Measurements from ENCODE around the gene SPATA18.
"Not testable (repeated sequence)": the region's sequence is repeated elsewhere in the genome, so short reads cannot be mapped to it uniquely, and the experiment has no call there.

SPATA18 gene

GRCh38 chr4:52052475-52052780 is 1.3 kb downstream of the SPATA18 start:
- no peak for DNase-seq (ENCODE audit: low spot score)

- DNase-seq (ENCODE audit: low spot score): no peak
Measured at GRCh38 chr4:52054254-52054653, 3.1 kb downstream of the SPATA18 start.

- DNase-seq (ENCODE audit: low spot score): no peak
Measured at GRCh38 chr4:52057196-52057595, 6.1 kb downstream of the SPATA18 start.

GRCh38 chr4:52058275-52058674 is 7.2 kb downstream of the SPATA18 start:
- DNase-seq (ENCODE audit: low spot score): no peak

- DNase-seq (ENCODE audit: low spot score): no peak
Measured at GRCh38 chr4:52059372-52059771, 8.3 kb downstream of the SPATA18 start.

GRCh38 chr4:52069571-52069970 is 18.5 kb downstream of the SPATA18 start:
- DNase-seq (ENCODE audit: low spot score): no peak

- no peak for DNase-seq (ENCODE audit: low spot score)
Measured at GRCh38 chr4:52071791-52072546, 20.9 kb downstream of the SPATA18 start.

GRCh38 chr4:52076731-52077130 is 25.6 kb downstream of the SPATA18 start:
- DNase-seq (ENCODE audit: low spot score): no peak

GRCh38 chr4:52079659-52080058 is 28.6 kb downstream of the SPATA18 start:
- DNase-seq (ENCODE audit: low spot score): no peak

GRCh38 chr4:52081216-52081615 is 30.1 kb downstream of the SPATA18 start:
- no peak for DNase-seq (ENCODE audit: low spot score)

- not testable (repeated sequence) for DNase-seq (ENCODE audit: low spot score)
Measured at GRCh38 chr4:52086425-52086824, 35.3 kb downstream of the SPATA18 start.

- no peak for DNase-seq (ENCODE audit: low spot score)
Measured at GRCh38 chr4:52091801-52092200, 40.7 kb downstream of the SPATA18 start.

GRCh38 chr4:52093466-52093865 is 42.4 kb downstream of the SPATA18 start:
- DNase-seq (ENCODE audit: low spot score): no peak

GRCh38 chr4:52094376-52095145 is 43.5 kb downstream of the SPATA18 start:
- DNase-seq (ENCODE audit: low spot score): no peak

- no peak for DNase-seq (ENCODE audit: low spot score)
Measured at GRCh38 chr4:52095374-52095773, 44.3 kb downstream of the SPATA18 start.

GRCh38 chr4:52096048-52096447 is 44.9 kb downstream of the SPATA18 start:
- no peak for DNase-seq (ENCODE audit: low spot score)

- no peak for DNase-seq (ENCODE audit: low spot score)
Measured at GRCh38 chr4:52098618-52099017, 47.5 kb downstream of the SPATA18 start.

GRCh38 chr4:52099860-52100461 is 48.9 kb downstream of the SPATA18 start:
- no peak for DNase-seq (ENCODE audit: low spot score)

GRCh38 chr4:52102587-52102986 is 51.5 kb downstream of the SPATA18 start:
- no peak for DNase-seq (ENCODE audit: low spot score)

- DNase-seq (ENCODE audit: low spot score): no peak
Measured at GRCh38 chr4:52103319-52103718, 52.2 kb downstream of the SPATA18 start.

GRCh38 chr4:52105276-52105675 is 54.2 kb downstream of the SPATA18 start:
- DNase-seq (ENCODE audit: low spot score): no peak

- no peak for DNase-seq (ENCODE audit: low spot score)
Measured at GRCh38 chr4:52106191-52106590, 55.1 kb downstream of the SPATA18 start.

GRCh38 chr4:52106660-52107059 is 55.6 kb downstream of the SPATA18 start:
- DNase-seq (ENCODE audit: low spot score): no peak
